ENCODE results near the gene AKR7A3.

AKR7A3 gene

GRCh38 chr1:19310061-19310460 is 21.5 kb upstream of the AKR7A3 start:
- no peak overlapping the region for H3K4ac ChIP-seq (ENCODE audit: low read length)
- no peak overlapping the region for H2BK5ac ChIP-seq (ENCODE audit: low read length)
- no peak overlapping the region for H3K27ac ChIP-seq (replicated peaks; ENCODE audit: low read length)
- no peak overlapping the region for H2AFZ ChIP-seq (ENCODE audit: low read length)
- no peak overlapping the region for H2BK120ac ChIP-seq (ENCODE audit: low read depth, low read length)
- H4K8ac ChIP-seq (ENCODE audit: low read depth, low read length) = no peak overlapping the region
- no peak overlapping the region for H4K91ac ChIP-seq (ENCODE audit: low read depth, low read length, poor library complexity)
- H3K79me1 ChIP-seq (ENCODE audit: low read depth, low read length) = peaks cover 13% of the 10 kb centered on the region
- H3K27me3 ChIP-seq (ENCODE audit: control insufficient read depth in 3 of 3, insufficient read depth in 3 of 3, low read depth in 1 of 3, low read length in 3 of 3) = peaks cover 0 to 2% (median 0%) of the 10 kb centered on the region in 3 experiments
- H3K9ac ChIP-seq (ENCODE audit: low read depth, low read length, poor library complexity) = no peak overlapping the region
- H2BK15ac ChIP-seq (ENCODE audit: low read length) = no peak overlapping the region
- no peak overlapping the region for H3K23ac ChIP-seq (ENCODE audit: low read depth, low read length, poor library complexity)
- H3K9me3 ChIP-seq (replicated peaks in 1 of 2; ENCODE audit: control insufficient read depth in 2 of 2, insufficient read depth in 1 of 2, low read depth in 1 of 2, low read length in 2 of 2) = no peaks in the 10 kb centered on the region
- H2AK5ac ChIP-seq (ENCODE audit: low read depth, low read length) = no peak overlapping the region
- no CpG with 5 or more reads among the region's 7 CpGs for WGBS, 2 donors (ENCODE audit: extremely low coverage in 2 of 2, insufficient read length in 2 of 2, insufficient replicate concordance in 1 of 2)
- no peak for DNase-seq (ENCODE audit: low spot score)
- H2BK12ac ChIP-seq (ENCODE audit: low read length) = no peak overlapping the region
- peaks cover 29 to 60% of the 10 kb centered on the region in 2 donors for H3K36me3 ChIP-seq (replicated peaks in 1 of 2; ENCODE audit: control insufficient read depth in 2 of 2, insufficient read depth in 2 of 2, low read length in 2 of 2)
- H3K18ac ChIP-seq (ENCODE audit: low read length) = no peak overlapping the region
- no peak overlapping the region for H3K4me3 ChIP-seq (ENCODE audit: low read length in 2 of 2)
- peaks cover 6 to 12% of the 10 kb centered on the region in 2 donors for H3K4me1 ChIP-seq (ENCODE audit: control insufficient read depth in 2 of 2, insufficient read depth in 1 of 2, low read depth in 1 of 2, low read length in 2 of 2)
- no peak overlapping the region for H3K4me2 ChIP-seq (ENCODE audit: insufficient read depth, low read length, poor library complexity, severe bottlenecking)
- H3K14ac ChIP-seq (ENCODE audit: low read length) = no peak overlapping the region

- Histone ChIP-seq H3K36me3 (replicated peaks in 1 of 2; ENCODE audit: control insufficient read depth in 2 of 2, insufficient read depth in 2 of 2, low read length in 2 of 2) (peaks cover 30 to 64% of the 10 kb centered on the region in 2 donors), H2BK5ac (ENCODE audit: low read length) (no peak overlapping the region)
Measured at GRCh38 chr1:19309123-19309813, 20.7 kb upstream of the AKR7A3 start.

DNA sequence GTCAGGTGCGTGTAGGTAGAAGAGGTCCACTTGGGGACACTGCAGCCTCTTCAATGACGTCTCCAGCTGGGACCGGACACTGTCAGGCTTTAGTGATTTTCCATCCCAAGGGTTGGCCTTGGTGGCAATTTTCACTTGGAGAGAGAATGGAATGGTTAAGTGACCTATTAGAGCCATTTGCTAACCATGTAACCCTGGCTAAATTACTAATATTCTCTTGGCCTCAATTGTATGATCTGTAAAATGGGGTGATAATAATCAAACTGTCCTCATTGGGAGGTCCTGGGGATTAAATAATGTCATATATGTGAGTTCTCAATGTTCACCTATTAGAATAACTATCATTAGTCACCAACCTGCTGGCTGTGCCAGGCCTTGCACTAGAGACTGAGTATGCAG is 19.9 kb upstream of the AKR7A3 start:
- H3K27ac ChIP-seq (replicated peaks; ENCODE audit: low read length) = no peak overlapping the region
- no peaks in the 10 kb centered on the region for H3K9me3 ChIP-seq (replicated peaks in 1 of 2; ENCODE audit: control insufficient read depth in 2 of 2, insufficient read depth in 1 of 2, low read depth in 1 of 2, low read length in 2 of 2)
- H3K9ac ChIP-seq (ENCODE audit: low read depth, low read length, poor library complexity) = no peak overlapping the region
- peaks cover 0 to 2% (median 0%) of the 10 kb centered on the region in 3 experiments for H3K27me3 ChIP-seq (ENCODE audit: control insufficient read depth in 3 of 3, insufficient read depth in 3 of 3, low read depth in 1 of 3, low read length in 3 of 3)
- no peak overlapping the region for H2BK15ac ChIP-seq (ENCODE audit: low read length)
- H3K4me3 ChIP-seq (ENCODE audit: low read length in 2 of 2) = no peak overlapping the region
- H3K4ac ChIP-seq (ENCODE audit: low read length) = no peak overlapping the region
- H3K4me1 ChIP-seq (ENCODE audit: control insufficient read depth in 2 of 2, insufficient read depth in 1 of 2, low read depth in 1 of 2, low read length in 2 of 2) = peaks cover 6 to 12% of the 10 kb centered on the region in 2 donors
- no peak overlapping the region for H3K14ac ChIP-seq (ENCODE audit: low read length)
- no peak overlapping the region for H3K4me2 ChIP-seq (ENCODE audit: insufficient read depth, low read length, poor library complexity, severe bottlenecking)
- no peak overlapping the region for H2BK120ac ChIP-seq (ENCODE audit: low read depth, low read length)
- H2BK5ac ChIP-seq (ENCODE audit: low read length) = no peak overlapping the region
- H4K8ac ChIP-seq (ENCODE audit: low read depth, low read length) = no peak overlapping the region
- peaks cover 36 to 64% of the 10 kb centered on the region in 2 donors for H3K36me3 ChIP-seq (replicated peaks in 1 of 2; ENCODE audit: control insufficient read depth in 2 of 2, insufficient read depth in 2 of 2, low read length in 2 of 2)
- H3K79me1 ChIP-seq (ENCODE audit: low read depth, low read length) = peaks cover 13% of the 10 kb centered on the region
- H3K18ac ChIP-seq (ENCODE audit: low read length) = no peak overlapping the region
- no peak overlapping the region for H2AFZ ChIP-seq (ENCODE audit: low read length)
- H4K91ac ChIP-seq (ENCODE audit: low read depth, low read length, poor library complexity) = no peak overlapping the region
- no peak for DNase-seq (ENCODE audit: low spot score)
- no peak overlapping the region for H3K23ac ChIP-seq (ENCODE audit: low read depth, low read length, poor library complexity)
- H2AK5ac ChIP-seq (ENCODE audit: low read depth, low read length) = no peak overlapping the region
- no peak overlapping the region for H2BK12ac ChIP-seq (ENCODE audit: low read length)
- WGBS, 2 donors (ENCODE audit: extremely low coverage in 2 of 2, insufficient read length in 2 of 2, insufficient replicate concordance in 1 of 2) = no CpG with 5 or more reads among the region's 3 CpGs

More at GRCh38 chr1:19309123-19309813, 20.7 kb upstream of the AKR7A3 start:
- DNase-seq (ENCODE audit: low spot score) = no peak
- Histone ChIP-seq H3K14ac (ENCODE audit: low read length) (no peak overlapping the region), H3K27ac (replicated peaks; ENCODE audit: low read length) (no peak overlapping the region), H3K4me3 (ENCODE audit: low read length in 2 of 2) (no peak overlapping the region), H2BK12ac (ENCODE audit: low read length) (no peak overlapping the region), H3K27me3 (ENCODE audit: control insufficient read depth in 3 of 3, insufficient read depth in 3 of 3, low read depth in 1 of 3, low read length in 3 of 3) (peaks cover 0 to 2% (median 0%) of the 10 kb centered on the region in 3 experiments), H3K9ac (ENCODE audit: low read depth, low read length, poor library complexity) (no peak overlapping the region), H3K4me1 (ENCODE audit: control insufficient read depth in 2 of 2, insufficient read depth in 1 of 2, low read depth in 1 of 2, low read length in 2 of 2) (peaks cover 6 to 12% of the 10 kb centered on the region in 2 donors), H3K9me3 (replicated peaks in 1 of 2; ENCODE audit: control insufficient read depth in 2 of 2, insufficient read depth in 1 of 2, low read depth in 1 of 2, low read length in 2 of 2) (no peaks in the 10 kb centered on the region), H4K8ac (ENCODE audit: low read depth, low read length) (no peak overlapping the region), H3K23ac (ENCODE audit: low read depth, low read length, poor library complexity) (no peak overlapping the region), H3K79me1 (ENCODE audit: low read depth, low read length) (peaks cover 13% of the 10 kb centered on the region), H3K18ac (ENCODE audit: low read length) (no peak overlapping the region), H2AFZ (ENCODE audit: low read length) (no peak overlapping the region), H2BK15ac (ENCODE audit: low read length) (no peak overlapping the region), H3K4ac (ENCODE audit: low read length) (no peak overlapping the region), H2BK120ac (ENCODE audit: low read depth, low read length) (no peak overlapping the region), H4K91ac (ENCODE audit: low read depth, low read length, poor library complexity) (no peak overlapping the region), H2AK5ac (ENCODE audit: low read depth, low read length) (no peak overlapping the region), H3K4me2 (ENCODE audit: insufficient read depth, low read length, poor library complexity, severe bottlenecking) (no peak overlapping the region)
- WGBS, 2 donors (ENCODE audit: extremely low coverage in 2 of 2, insufficient read length in 2 of 2, insufficient replicate concordance in 1 of 2) = no CpG with 5 or more reads among the region's 6 CpGs

- Histone ChIP-seq H2BK15ac (ENCODE audit: low read length) (no peak overlapping the region), H3K9me3 (replicated peaks in 1 of 2; ENCODE audit: control insufficient read depth in 2 of 2, insufficient read depth in 1 of 2, low read depth in 1 of 2, low read length in 2 of 2) (no peaks in the 10 kb centered on the region), H2AK5ac (ENCODE audit: low read depth, low read length) (no peak overlapping the region), H2BK12ac (ENCODE audit: low read length) (no peak overlapping the region), H3K79me1 (ENCODE audit: low read depth, low read length) (peaks cover 13% of the 10 kb centered on the region), H3K4me1 (ENCODE audit: control insufficient read depth in 2 of 2, insufficient read depth in 1 of 2, low read depth in 1 of 2, low read length in 2 of 2) (peaks cover 5 to 10% of the 10 kb centered on the region in 2 donors), H2AFZ (ENCODE audit: low read length) (no peak overlapping the region), H3K36me3 (replicated peaks in 1 of 2; ENCODE audit: control insufficient read depth in 2 of 2, insufficient read depth in 2 of 2, low read length in 2 of 2) (peaks cover 39 to 69% of the 10 kb centered on the region in 2 donors), H3K18ac (ENCODE audit: low read length) (no peak overlapping the region), H3K14ac (ENCODE audit: low read length) (no peak overlapping the region), H2BK5ac (ENCODE audit: low read length) (no peak overlapping the region), H4K8ac (ENCODE audit: low read depth, low read length) (no peak overlapping the region), H3K4me2 (ENCODE audit: insufficient read depth, low read length, poor library complexity, severe bottlenecking) (no peak overlapping the region), H3K9ac (ENCODE audit: low read depth, low read length, poor library complexity) (no peak overlapping the region), H3K23ac (ENCODE audit: low read depth, low read length, poor library complexity) (no peak overlapping the region), H3K4ac (ENCODE audit: low read length) (no peak overlapping the region), H4K91ac (ENCODE audit: low read depth, low read length, poor library complexity) (no peak overlapping the region), H3K27ac (replicated peaks; ENCODE audit: low read length) (no peak overlapping the region), H3K27me3 (ENCODE audit: control insufficient read depth in 3 of 3, insufficient read depth in 3 of 3, low read depth in 1 of 3, low read length in 3 of 3) (peaks cover 0 to 2% (median 0%) of the 10 kb centered on the region in 3 experiments), H2BK120ac (ENCODE audit: low read depth, low read length) (no peak overlapping the region), H3K4me3 (ENCODE audit: low read length in 2 of 2) (no peak overlapping the region)
- no peak for DNase-seq (ENCODE audit: low spot score)
- WGBS, 2 donors (ENCODE audit: extremely low coverage in 2 of 2, insufficient read length in 2 of 2, insufficient replicate concordance in 1 of 2) = no CpG with 5 or more reads among the region's 10 CpGs
Measured at GRCh38 chr1:19307794-19308508, 19.4 kb upstream of the AKR7A3 start.
